HG03066 (cell line): ENCODE results near the gene LDLRAD2.

ENCODE experiments used
- ATAC-seq: cut with Tn5 transposase; IDR thresholded peaks from one replicate; pipeline ENCODE4 v1.9.1; 2021; ENCODE audit warnings: low read depth; ENCODE audit not compliant: unreplicated experiment

The LDLRAD2 gene

GRCh38 chr1:21841852-21842466, 29.9 kb downstream of the LDLRAD2 start:
- no peak for ATAC-seq

- ATAC-seq = no peak
These were observed 30.6 kb downstream of the LDLRAD2 start for GRCh38 chr1:21842606-21843162.

GRCh38 chr1:21843208-21843607, 31.1 kb downstream of the LDLRAD2 start:
- ATAC-seq = no peak

GRCh38 chr1:21843996-21844395, 31.9 kb downstream of the LDLRAD2 start:
- no peak for ATAC-seq

GRCh38 chr1:21845646-21846641, 33.9 kb downstream of the LDLRAD2 start:
- ATAC-seq = no peak

GRCh38 chr1:21847223-21848205, 35.4 kb downstream of the LDLRAD2 start:
- ATAC-seq = no peak

- ATAC-seq = no peak
These were observed 36.6 kb downstream of the LDLRAD2 start for GRCh38 chr1:21848524-21849174.

GRCh38 chr1:21849909-21850576, 38.0 kb downstream of the LDLRAD2 start:
- ATAC-seq = no peak

GRCh38 chr1:21851430-21852250, 39.6 kb downstream of the LDLRAD2 start:
- no peak for ATAC-seq

GRCh38 chr1:21852282-21853130, 40.4 kb downstream of the LDLRAD2 start:
- no peak for ATAC-seq

- ATAC-seq = no peak
These were observed 41.0 kb downstream of the LDLRAD2 start for GRCh38 chr1:21853131-21853427.

GRCh38 chr1:21854090-21854750, 42.2 kb downstream of the LDLRAD2 start:
- ATAC-seq = no peak

- no peak for ATAC-seq
These were observed 42.7 kb downstream of the LDLRAD2 start for GRCh38 chr1:21854751-21855131.

GRCh38 chr1:21855257-21856096, 43.4 kb downstream of the LDLRAD2 start:
- no peak for ATAC-seq

GRCh38 chr1:21857142-21857839, 45.2 kb downstream of the LDLRAD2 start:
- no peak for ATAC-seq
